SK-N-MC (cell line): ENCODE measurements around the gene CLN6.
"Not testable (repeated sequence)": the region's sequence is repeated elsewhere in the genome, so short reads cannot be mapped to it uniquely, and the experiment has no call there.

Experiments
- DNase-seq: peaks from one replicate; pipeline ENCODE4 v3.0.0-alpha.2; 2011; ENCODE audit warnings: low read depth, low spot score
- H3K27ac ChIP-seq: fragments of 200-600 bp; sonication (generic); 2 replicates; pipeline ENCODE4 v1.5.1; 2016; ENCODE audit warnings: mixed run types
- H3K36me3 ChIP-seq: fragments of 200-600 bp; sonication (generic); 2 replicates; pipeline ENCODE4 v1.6.1; 2017; ENCODE audit warnings: antibody characterized with exemption, low read length, mixed read lengths; ENCODE audit not compliant: insufficient read depth
- H3K4me3 ChIP-seq: fragments of 200-600 bp; sonication (generic); 2 replicates; pipeline ENCODE4 v1.5.1; 2016
- H3K9ac ChIP-seq: fragments of 200-600 bp; sonication (generic); 2 replicates; pipeline ENCODE4 v1.8.0; 2017; ENCODE audit warnings: mixed run types, mixed read lengths; ENCODE audit not compliant: insufficient read length
- H3K9me3 ChIP-seq: fragments of 200-600 bp; sonication (generic); 2 replicates; pipeline ENCODE4 v1.6.1; 2017; ENCODE audit warnings: low read depth, mild to moderate bottlenecking, antibody characterized with exemption, low read length, moderate library complexity, mixed read lengths
- EZH2 ChIP-seq: fragments of 200-600 bp; sonication (generic); IDR thresholded peaks from one replicate; pipeline ENCODE4 v1.6.1; 2017; ENCODE audit warnings: antibody characterized with exemption
- FOXP2 ChIP-seq: optimal IDR thresholded peaks from 2 replicates; pipeline ENCODE3; 2011; ENCODE audit warnings: mild to moderate bottlenecking, moderate library complexity; ENCODE audit not compliant: insufficient read depth; ENCODE audit errors: extremely low read length, control extremely low read depth
- POLR2AphosphoS5 ChIP-seq: IDR thresholded peaks from 2 replicates; pipeline ENCODE4 v1.6.1; 2012; ENCODE audit warnings: mild to moderate bottlenecking, low read depth, low read length, borderline replicate concordance

Gene CLN6

DNA sequence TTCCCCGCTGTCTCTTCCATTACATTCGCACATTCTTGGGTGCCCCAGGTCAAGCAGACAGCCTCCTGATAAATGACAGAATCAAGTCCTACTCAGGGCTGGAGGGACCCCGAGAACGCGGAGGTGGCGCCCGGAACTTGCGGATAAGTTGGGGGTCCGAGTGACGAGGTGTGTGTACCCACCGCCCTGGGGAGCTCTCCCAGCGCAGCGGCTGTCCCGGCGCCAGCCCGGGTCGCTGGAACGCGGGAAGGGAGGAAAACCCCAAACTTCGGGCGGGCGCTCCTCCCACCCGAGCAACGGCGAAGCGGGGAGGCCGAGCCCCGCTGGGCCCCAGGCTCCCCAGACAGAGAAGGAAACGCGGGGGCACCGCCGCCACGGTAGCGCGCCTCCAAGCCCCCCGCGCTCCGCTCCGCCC, 550 bp downstream of the CLN6 start:
- TF ChIP-seq POLR2AphosphoS5 (no peak), EZH2 (no peak), FOXP2 (no peak)
- Histone ChIP-seq H3K27ac (no peak overlapping the region; the same call in 1 of the 2 replicates), H3K9ac (peak overlapping the region; percentile 80), H3K9me3 (no peaks in the 10 kb centered on the region), H3K4me3 (peak overlapping the region; percentile 78), H3K36me3 (no peaks in the 10 kb centered on the region)
- no peak for DNase-seq

DNA sequence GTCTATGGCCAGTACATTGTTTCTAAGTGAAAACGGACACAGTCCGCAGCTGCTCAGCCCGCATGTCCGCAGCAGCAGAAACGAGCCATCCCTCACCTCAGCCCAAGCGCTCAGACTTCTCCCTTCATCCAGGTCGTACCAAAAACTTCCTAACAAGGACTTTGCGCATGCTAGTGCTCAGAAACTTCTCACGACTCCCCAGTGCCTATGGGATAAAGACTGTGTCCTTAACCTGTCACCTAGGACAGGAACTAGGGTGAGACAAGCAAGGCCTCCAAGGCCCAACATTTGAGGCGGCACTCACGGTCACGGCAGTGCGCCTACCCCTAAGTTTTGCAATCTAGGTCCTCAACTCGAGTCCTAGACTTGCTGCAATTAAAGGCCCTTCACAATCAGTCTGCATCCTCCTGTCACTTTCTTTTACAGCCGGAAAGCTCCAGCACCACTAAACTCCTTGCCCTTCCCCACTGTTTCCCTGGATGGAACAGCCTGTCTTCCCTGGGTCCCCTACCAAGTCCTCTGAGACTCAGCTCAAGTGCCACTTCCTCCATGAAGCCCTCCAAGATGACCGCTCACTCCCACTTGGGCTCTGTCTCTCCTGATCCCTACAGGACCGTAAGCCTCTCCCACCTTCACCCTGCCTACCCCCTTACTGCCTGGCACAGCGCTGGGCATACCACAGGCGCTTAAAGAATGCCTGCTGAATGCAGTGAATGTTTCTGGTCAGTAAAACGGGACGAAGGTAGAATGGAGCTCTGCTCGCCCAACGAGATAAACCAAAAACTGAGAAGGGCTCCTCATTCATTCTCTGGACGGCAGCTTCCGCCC, 1.2 kb downstream of the CLN6 start:
- H3K36me3 ChIP-seq = peaks cover 3% of the 10 kb centered on the region; the same call in 1 of the 2 replicates
- no peaks in the 10 kb centered on the region for H3K9me3 ChIP-seq
- peak overlapping the region; percentile 78 for H3K4me3 ChIP-seq
- TF ChIP-seq EZH2 (no peak), FOXP2 (no peak), POLR2AphosphoS5 (no peak)
- H3K27ac ChIP-seq = no peak overlapping the region
- no peak for DNase-seq
- H3K9ac ChIP-seq = peak overlapping the region; percentile 80

DNA sequence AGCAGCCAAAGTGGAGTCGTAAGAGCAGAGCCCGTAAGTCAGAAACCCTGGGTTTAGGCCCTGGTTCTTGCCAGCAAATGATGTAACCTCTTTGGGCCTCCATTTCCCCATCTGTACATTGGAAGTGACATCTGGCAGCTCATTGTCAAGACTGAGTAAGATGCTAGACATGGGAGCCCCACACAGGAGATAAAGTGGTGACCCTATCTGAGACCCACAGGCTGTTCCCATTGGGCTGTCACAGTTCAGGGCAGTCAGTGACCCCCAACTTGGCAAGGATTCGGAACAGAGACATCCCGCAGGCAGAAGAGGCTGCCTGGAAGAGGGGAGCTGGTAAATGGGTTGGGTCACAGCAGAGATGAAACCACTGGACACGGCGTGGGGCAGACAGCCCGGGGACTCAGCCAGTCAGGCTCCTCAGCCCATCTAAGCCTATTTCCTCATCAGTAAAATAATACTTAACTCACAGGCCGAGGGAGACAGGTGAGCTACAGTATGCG, 1.8 kb downstream of the CLN6 start:
- peaks cover 7% of the 10 kb centered on the region; the same call in 1 of the 2 replicates for H3K36me3 ChIP-seq
- H3K4me3 ChIP-seq = peak overlapping the region; percentile 78
- TF ChIP-seq EZH2 (no peak), POLR2AphosphoS5 (no peak), FOXP2 (no peak)
- peak overlapping the region; percentile 80 for H3K9ac ChIP-seq
- no peaks in the 10 kb centered on the region for H3K9me3 ChIP-seq
- no peak for DNase-seq
- no peak overlapping the region for H3K27ac ChIP-seq

DNA sequence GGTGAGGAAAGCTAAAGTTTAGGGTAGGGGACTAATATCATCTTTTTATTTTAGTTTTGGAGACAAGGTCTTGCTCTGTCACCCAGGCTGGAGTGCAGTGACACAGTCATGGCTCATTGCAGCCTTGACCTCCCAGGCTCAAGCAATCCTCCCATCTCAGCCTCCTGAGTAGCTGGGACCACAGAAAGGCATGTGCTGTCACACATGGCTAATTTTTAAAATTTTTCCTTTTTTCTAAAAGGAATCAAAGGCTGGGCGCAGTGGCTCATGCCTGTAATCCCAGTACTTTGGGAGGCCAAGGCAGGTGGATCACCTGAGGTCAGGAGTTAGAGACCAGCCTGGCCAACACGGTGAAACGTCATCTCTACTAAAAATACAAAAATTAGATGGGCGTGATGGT, 4.1 kb downstream of the CLN6 start:
- H3K4me3 ChIP-seq, DNase-seq, H3K9me3 ChIP-seq, H3K9ac ChIP-seq, H3K36me3 ChIP-seq: not testable (repeated sequence)
- H3K27ac ChIP-seq = peak overlapping the region; percentile 14; the same call in 1 of the 2 replicates

DNA sequence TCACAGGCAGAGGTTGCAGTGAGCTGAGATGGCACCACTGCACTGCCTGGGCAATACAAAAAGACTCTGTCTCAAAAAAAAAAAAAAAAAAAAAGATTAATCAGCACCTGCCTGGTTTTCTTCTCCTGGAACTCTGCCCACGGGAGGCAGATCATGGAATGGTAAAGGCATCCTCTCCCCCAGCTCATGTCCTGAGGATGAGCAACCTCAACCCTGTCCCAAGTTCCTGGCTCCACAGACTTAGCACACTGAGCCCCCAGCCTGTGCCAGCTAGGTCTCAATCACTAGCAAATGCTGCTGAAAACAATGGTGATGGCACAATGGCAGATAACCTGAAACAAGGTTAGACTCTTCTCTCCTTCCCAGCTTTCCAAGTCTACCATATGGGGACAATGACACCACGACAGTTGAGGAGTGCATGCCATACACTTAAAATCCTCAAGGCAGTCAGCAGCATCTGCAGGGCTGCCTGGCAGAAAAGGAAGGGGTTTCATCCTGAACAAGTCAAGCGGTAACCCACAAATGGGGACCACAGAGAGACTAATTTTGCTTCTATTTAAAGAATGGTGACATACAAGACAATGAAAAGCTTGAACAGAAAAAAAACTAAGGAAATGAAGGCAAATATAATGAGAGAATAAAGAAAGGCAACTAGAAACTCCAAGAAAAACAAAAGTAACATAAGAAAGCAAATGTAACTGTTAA, 4.8 kb downstream of the CLN6 start:
- peaks cover 11% of the 10 kb centered on the region; the same call in 1 of the 2 replicates for H3K36me3 ChIP-seq
- DNase-seq = no peak
- peak overlapping the region; percentile 14; the same call in 1 of the 2 replicates for H3K27ac ChIP-seq
- H3K9ac ChIP-seq = no peak overlapping the region
- H3K9me3 ChIP-seq = no peaks in the 10 kb centered on the region
- no peak overlapping the region for H3K4me3 ChIP-seq
- no peak for TF ChIP-seq FOXP2
- no peak for TF ChIP-seq POLR2AphosphoS5
- TF ChIP-seq EZH2 = no peak

DNA sequence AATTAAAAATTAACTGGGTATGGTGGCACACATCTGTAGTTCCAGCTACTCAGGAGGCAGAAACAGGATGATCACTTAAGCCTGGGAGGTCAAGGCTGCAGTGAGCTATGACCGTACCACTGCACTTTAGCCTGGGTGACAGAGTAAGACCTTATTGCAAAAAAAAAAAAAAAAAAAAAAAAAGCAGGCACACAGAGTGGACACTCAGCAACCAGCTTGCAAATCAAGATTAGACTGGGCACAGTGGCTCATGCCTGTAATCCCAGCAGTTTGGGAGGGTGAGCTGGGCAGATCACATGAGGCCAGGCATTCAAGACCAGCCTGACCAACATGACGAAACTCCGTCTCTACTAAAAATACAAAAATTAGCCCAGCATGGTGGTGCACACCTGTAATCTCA, 5.4 kb downstream of the CLN6 start:
- Histone ChIP-seq H3K9ac (no peak overlapping the region), H3K9me3 (no peaks in the 10 kb centered on the region), H3K36me3 (peaks cover 17% of the 10 kb centered on the region), H3K4me3 (no peak overlapping the region), H3K27ac (no peak overlapping the region)
- TF ChIP-seq POLR2AphosphoS5 (no peak), EZH2 (no peak), FOXP2 (no peak)
- DNase-seq = no peak

DNA sequence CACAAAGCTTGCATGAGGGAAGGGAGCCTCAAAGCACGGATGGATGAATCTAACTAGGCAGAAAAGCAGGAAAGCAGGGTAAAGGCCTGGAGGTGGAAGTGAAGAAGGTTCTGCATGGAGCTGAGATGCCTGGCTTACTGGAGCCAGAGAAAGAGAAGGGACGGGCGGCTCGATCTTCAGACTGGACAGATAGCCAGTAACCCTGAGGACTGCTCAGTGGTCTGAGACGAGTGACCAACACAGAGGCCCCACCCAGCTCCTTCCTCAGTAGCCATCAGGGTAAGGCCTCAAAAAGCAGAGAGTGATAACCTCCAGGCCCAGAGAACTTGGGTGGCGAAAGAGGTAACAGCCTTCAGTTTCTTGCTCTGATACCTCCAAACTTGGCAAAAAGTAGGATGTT, 6.4 kb downstream of the CLN6 start:
- no peak overlapping the region for H3K27ac ChIP-seq
- DNase-seq = no peak
- no peaks in the 10 kb centered on the region for H3K9me3 ChIP-seq
- H3K9ac ChIP-seq = no peak overlapping the region
- TF ChIP-seq FOXP2 = no peak
- no peak for TF ChIP-seq EZH2
- no peak for TF ChIP-seq POLR2AphosphoS5
- H3K4me3 ChIP-seq = no peak overlapping the region
- H3K36me3 ChIP-seq = peaks cover 26% of the 10 kb centered on the region

DNA sequence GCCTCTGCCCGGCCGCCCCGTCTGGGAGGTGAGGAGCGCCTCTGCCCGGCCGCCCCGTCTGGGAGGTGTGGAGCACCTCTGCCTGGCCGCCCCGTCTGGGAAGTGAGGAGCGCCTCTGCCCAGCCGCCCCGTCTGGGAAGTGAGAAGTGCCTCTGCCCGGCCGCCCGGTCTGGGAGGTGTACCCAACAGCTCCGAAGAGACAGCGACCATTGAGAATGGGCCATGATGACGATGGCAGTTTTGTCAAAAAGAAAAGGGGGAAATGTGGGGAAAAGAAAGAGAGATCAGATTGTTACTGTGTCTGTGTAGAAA, 7.1 kb downstream of the CLN6 start:
- not testable (repeated sequence) for H3K9ac ChIP-seq, H3K4me3 ChIP-seq, DNase-seq, H3K9me3 ChIP-seq, H3K27ac ChIP-seq
- peaks cover 34% of the 10 kb centered on the region for H3K36me3 ChIP-seq

DNA sequence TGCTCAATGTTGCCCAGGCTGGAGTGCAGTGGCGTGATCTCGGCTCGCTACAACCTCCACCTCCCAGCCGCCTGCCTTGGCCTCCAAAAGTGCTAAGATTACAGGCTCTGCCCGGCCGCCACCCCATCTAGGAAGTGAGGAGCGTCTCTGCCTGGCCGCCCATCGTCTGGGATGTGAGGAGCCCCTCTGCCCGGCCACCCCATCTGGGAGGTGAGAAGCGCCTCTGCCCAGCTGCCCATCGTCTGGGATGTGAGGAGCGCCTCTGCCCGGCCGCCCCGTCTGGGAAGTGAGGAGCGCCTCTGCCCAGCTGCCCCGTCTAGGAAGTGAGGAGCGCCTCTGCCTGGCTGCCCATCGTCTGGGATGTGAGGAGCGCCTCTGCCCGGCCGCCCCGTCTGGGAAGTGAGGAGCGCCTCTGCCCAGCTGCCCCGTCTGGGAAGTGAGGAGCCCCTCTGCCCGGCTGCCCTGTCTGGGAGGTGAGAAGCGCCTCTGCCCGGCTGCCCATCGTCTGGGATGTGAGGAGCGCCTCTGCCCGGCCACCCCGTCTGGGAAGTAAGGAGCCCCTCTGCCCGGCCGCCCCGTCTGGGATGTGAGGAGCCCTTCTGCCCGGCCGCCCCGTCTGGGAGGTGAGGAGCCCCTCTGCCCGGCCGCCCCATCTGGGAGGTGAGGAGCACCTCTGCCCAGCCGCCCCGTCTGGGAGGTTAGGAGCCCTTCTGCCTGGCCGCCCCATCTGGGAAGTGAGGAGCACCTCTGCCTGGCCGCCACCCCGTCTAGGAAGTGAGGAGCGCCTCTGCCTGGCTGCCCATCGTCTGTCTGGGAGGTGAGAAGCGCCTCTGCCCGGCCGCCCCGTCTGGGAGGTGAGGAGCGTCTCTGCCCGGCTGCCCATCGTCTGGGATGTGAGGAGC, 7.7 kb downstream of the CLN6 start:
- not testable (repeated sequence) for H3K27ac ChIP-seq, H3K4me3 ChIP-seq, DNase-seq, H3K9ac ChIP-seq, H3K9me3 ChIP-seq
- peaks cover 40% of the 10 kb centered on the region for H3K36me3 ChIP-seq
